GM18499 (cell line): ENCODE measurements around the gene LRRC8C.
"Not testable (repeated sequence)": the region's sequence is repeated elsewhere in the genome, so short reads cannot be mapped to it uniquely, and the experiment has no call there.

Experiments
- ATAC-seq: cut with Tn5 transposase; IDR thresholded peaks from one replicate; pipeline ENCODE4 v1.9.1; 2021; ENCODE audit warnings: moderate number of reproducible peaks; ENCODE audit not compliant: insufficient read depth, unreplicated experiment

LRRC8C gene

DNA sequence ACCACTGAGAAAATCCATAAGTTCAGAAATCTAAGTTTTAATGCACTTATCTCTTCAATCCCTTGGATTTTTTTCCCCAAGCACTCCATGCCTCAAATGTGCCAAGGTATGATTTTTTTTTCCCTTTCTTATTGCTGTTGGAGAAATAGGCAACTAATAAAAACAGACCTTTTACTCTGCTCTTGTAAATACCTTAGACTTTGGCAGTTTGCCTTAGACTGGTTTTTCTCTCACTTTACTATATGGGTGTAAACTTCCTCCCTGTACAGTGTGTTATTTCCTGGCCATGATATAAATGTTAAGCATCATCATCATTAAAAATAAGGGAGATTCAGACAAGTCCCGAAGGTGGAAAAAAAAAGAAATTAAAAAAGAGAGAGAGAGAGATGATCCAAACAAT, 65.7 kb downstream of the LRRC8C start:
- no peak for ATAC-seq

GRCh38 chr1:89699451-89699986, 66.6 kb downstream of the LRRC8C start:
- ATAC-seq: no peak

DNA sequence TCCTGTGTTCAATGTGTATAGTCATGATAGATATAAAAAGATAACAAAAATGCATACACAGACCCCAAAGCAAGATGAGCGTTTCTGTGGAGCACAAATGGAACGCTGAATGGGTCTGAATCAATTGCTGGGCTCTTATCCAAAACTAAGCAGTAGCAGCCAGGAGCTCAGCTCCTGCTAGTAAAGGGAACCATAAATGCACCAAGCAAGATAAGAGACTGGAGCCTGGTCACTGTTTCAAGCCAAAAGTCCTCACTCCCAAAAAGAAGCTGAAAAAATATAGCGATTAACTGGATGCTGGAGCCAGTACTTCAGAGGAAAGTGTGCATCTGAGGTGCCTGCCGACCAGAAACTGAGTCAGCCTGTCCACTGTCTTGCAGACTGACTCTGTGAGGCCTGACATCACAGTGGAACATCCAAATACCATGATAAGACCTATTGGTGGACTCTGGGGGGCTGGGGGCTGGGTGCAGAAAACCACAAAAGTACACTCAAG, 68.9 kb downstream of the LRRC8C start:
- ATAC-seq: no peak

- no peak for ATAC-seq
Measured at GRCh38 chr1:89702520-89703045, 69.7 kb downstream of the LRRC8C start.

GRCh38 chr1:89703469-89703868, 70.5 kb downstream of the LRRC8C start:
- no peak for ATAC-seq

DNA sequence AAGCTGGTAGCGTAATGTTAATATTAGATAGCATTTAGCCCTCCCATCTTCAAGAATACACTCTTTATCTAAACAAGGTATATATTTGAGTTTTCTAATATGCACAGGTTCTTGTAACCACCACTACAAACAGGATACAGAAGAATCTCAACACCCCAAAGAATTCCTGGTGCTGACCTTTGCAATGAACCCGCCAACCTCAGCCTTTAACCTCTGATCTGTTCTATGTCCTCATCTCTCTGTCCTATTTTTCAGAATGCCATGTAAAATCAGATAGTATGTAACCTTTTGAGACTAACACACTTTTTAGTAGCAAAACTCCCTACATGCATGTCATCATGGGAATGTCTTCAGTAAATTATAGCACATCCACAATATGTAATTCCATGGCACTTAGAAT, 71.1 kb downstream of the LRRC8C start:
- ATAC-seq: no peak

GRCh38 chr1:89704885-89705284, 72.0 kb downstream of the LRRC8C start:
- not testable (repeated sequence) for ATAC-seq

- ATAC-seq: no peak
Measured at GRCh38 chr1:89705901-89706699, 73.2 kb downstream of the LRRC8C start.

- ATAC-seq: no peak
Measured at GRCh38 chr1:89706700-89707012, 73.7 kb downstream of the LRRC8C start.

- no peak for ATAC-seq
Measured at GRCh38 chr1:89708751-89709375, 75.9 kb downstream of the LRRC8C start.

GRCh38 chr1:89710498-89711139, 77.7 kb downstream of the LRRC8C start:
- no peak for ATAC-seq

- no peak for ATAC-seq
Measured at GRCh38 chr1:89711140-89711778, 78.3 kb downstream of the LRRC8C start.

- no peak for ATAC-seq
Measured at GRCh38 chr1:89712420-89712819, 79.5 kb downstream of the LRRC8C start.

DNA sequence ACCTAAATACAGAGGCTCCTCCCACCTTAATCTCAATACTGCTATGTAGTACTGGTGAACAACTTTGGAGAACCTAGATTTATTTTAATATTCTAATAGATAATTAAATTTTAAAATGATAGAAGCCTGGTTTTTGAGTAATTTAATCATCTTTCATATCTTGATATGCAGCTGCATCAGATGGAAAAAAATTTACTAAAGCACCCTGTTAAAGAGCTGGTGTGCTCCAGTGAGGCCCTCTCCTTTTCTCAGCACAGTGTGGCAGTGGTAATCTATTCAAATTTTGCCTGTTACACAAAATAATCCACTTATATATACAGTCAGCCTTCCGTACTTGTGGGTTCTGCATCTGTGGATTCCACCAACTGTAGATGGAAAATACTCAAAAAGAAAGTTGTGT, 82.8 kb downstream of the LRRC8C start:
- ATAC-seq: no peak

- ATAC-seq: peak; percentile 91
Measured at GRCh38 chr1:89719502-89720306, 86.8 kb downstream of the LRRC8C start.

GRCh38 chr1:89720839-89721238, 87.9 kb downstream of the LRRC8C start:
- no peak for ATAC-seq

DNA sequence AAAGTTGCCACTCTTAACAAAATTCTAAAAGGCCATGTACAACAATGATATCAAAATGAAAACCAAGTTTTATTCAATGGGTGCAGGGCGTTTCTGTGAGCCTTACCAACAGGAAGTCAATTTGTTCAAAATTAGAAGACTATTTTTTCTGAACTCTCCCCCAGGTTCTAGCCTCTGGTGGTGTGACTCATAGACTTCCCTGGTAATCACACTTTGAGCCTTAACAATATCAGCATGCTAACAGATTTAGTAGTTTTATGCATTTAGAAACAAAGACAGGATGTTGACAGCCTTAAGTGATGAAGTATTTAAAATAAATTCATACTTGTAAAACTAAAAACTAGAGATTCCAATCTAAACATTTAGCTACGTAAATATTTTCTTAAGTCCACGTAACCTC, 88.4 kb downstream of the LRRC8C start:
- ATAC-seq: no peak

GRCh38 chr1:89723144-89723543, 90.2 kb downstream of the LRRC8C start:
- ATAC-seq: no peak

DNA sequence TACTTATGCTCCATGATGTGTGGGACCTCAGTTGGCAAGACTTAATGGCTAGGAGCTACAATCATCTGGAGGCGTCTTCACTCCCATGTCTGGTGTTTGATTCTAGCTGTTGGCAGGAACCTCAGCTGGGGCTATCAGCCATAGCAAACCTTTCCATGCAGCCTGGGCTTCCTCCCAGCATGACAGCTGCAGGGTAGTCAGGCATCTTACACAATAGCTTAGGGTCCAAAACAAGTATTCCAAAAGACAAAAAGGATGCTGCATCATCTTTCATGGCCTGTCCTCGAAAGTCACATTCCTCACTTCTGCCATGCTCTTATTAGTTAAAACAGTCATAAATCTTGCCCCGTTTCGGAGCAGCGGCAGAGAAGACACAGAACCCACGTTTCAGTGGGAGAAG, 90.9 kb downstream of the LRRC8C start:
- no peak for ATAC-seq
